ENCODE measurements around the gene PAK4. TPM values are rescaled to one million over a fixed set of nuclear protein-coding genes. Genes with fewer than 3 reads are reported as not detected.
A peak's percentile ranks its signal among the peaks of the same experiment; 100 is the strongest.

Gene PAK4
- total RNA-seq, 5 donors from 2014 or later (not counting 1 experiment from before 2014, with no cell fraction given): 8.6 to 16.8 (median 12.9) TPM

- DNase-seq (no peak), ATAC-seq (replicated peaks in 1 of 4) (no peak)
- CTCF ChIA-PET: interaction anchor here in 1 of 2 donors (0.8 kb wide), 1 partner anchor 29 kb away, joined by 3 read pairs; no protein-coding TSS in a partner anchor
- Histone ChIP-seq H3K36me3 (ENCODE audit: control insufficient read depth in 2 of 2, extremely low read depth in 1 of 2, insufficient read depth in 1 of 2, low read length in 1 of 2) (peaks cover 8 to 43% of the 10 kb centered on the region in 2 donors), H3K27ac (ENCODE audit: low read length) (no peak overlapping the region), H3K4me3 (ENCODE audit: control insufficient read depth in 1 of 2, extremely low read depth in 1 of 2, low read length in 1 of 2) (no peak overlapping the region), H3K4me1 (ENCODE audit: control insufficient read depth in 1 of 2, extremely low read depth in 1 of 2, insufficient read depth in 2 of 2, low read length in 2 of 2) (no peaks in the 10 kb centered on the region), H3K9me3 (no peaks in the 10 kb centered on the region), H3K27me3 (replicated peaks in 1 of 2; ENCODE audit: control insufficient read depth in 2 of 2, extremely low read depth in 1 of 2, insufficient read depth in 2 of 2, low read length in 1 of 2) (no peaks in the 10 kb centered on the region)
- H3K36me3 Mint-ChIP-seq: peaks cover 9% of the 10 kb centered on the region
- H3K9me3 Mint-ChIP-seq: no peaks in the 10 kb centered on the region
- no peaks in the 10 kb centered on the region for H3K27me3 Mint-ChIP-seq
- no peak overlapping the region for H3K27ac Mint-ChIP-seq
- H3K4me3 Mint-ChIP-seq: no peak overlapping the region
- POLR2A ChIA-PET: no interaction called here
- H3K4me1 Mint-ChIP-seq: no peaks in the 10 kb centered on the region
- 97% methylated on average over 23 of the region's 43 CpGs for WGBS (ENCODE audit: insufficient coverage)
These were observed 49.3 kb downstream of the PAK4 start for GRCh38 chr19:39174558-39175544.

GRCh38 chr19:39175564-39175963, 50.0 kb downstream of the PAK4 start:
- Mint-ChIP-seq H3K27ac (peak overlapping the region in 1 of 2 donors; percentile 45), H3K36me3 (peaks cover 9% of the 10 kb centered on the region), H3K9me3 (no peaks in the 10 kb centered on the region), H3K27me3 (no peaks in the 10 kb centered on the region), H3K4me1 (no peaks in the 10 kb centered on the region), H3K4me3 (no peak overlapping the region)
- Histone ChIP-seq H3K27ac (ENCODE audit: low read length) (no peak overlapping the region), H3K4me1 (ENCODE audit: control insufficient read depth in 1 of 2, extremely low read depth in 1 of 2, insufficient read depth in 2 of 2, low read length in 2 of 2) (no peaks in the 10 kb centered on the region), H3K9me3 (no peaks in the 10 kb centered on the region), H3K36me3 (ENCODE audit: control insufficient read depth in 2 of 2, extremely low read depth in 1 of 2, insufficient read depth in 1 of 2, low read length in 1 of 2) (peaks cover 8 to 38% of the 10 kb centered on the region in 2 donors), H3K27me3 (replicated peaks in 1 of 2; ENCODE audit: control insufficient read depth in 2 of 2, extremely low read depth in 1 of 2, insufficient read depth in 2 of 2, low read length in 1 of 2) (no peaks in the 10 kb centered on the region), H3K4me3 (ENCODE audit: control insufficient read depth in 1 of 2, extremely low read depth in 1 of 2, low read length in 1 of 2) (no peak overlapping the region)
- ChIA-PET POLR2A (no interaction called here), CTCF (no interaction called here)
- DNase-seq: no peak
- WGBS (ENCODE audit: insufficient coverage): 94% methylated on average over 5 of the region's 7 CpGs
- no peak for ATAC-seq (replicated peaks in 1 of 4)

- ATAC-seq (replicated peaks in 1 of 4) (no peak), DNase-seq (no peak)
- H3K27me3 Mint-ChIP-seq: no peaks in the 10 kb centered on the region
- no peak overlapping the region for H3K4me3 Mint-ChIP-seq
- no peaks in the 10 kb centered on the region for H3K9me3 Mint-ChIP-seq
- H3K36me3 ChIP-seq (ENCODE audit: control insufficient read depth in 2 of 2, extremely low read depth in 1 of 2, insufficient read depth in 1 of 2, low read length in 1 of 2): peaks cover 8 to 32% of the 10 kb centered on the region in 2 donors
- H3K4me3 ChIP-seq (ENCODE audit: control insufficient read depth in 1 of 2, extremely low read depth in 1 of 2, low read length in 1 of 2): no peak overlapping the region
- H3K4me1 Mint-ChIP-seq: no peaks in the 10 kb centered on the region
- H3K27ac ChIP-seq (ENCODE audit: low read length): no peak overlapping the region
- no peaks in the 10 kb centered on the region for H3K4me1 ChIP-seq (ENCODE audit: control insufficient read depth in 1 of 2, extremely low read depth in 1 of 2, insufficient read depth in 2 of 2, low read length in 2 of 2)
- ChIA-PET POLR2A (no interaction called here), CTCF (no interaction called here)
- no peaks in the 10 kb centered on the region for H3K9me3 ChIP-seq
- no peak overlapping the region for H3K27ac Mint-ChIP-seq
- 98% methylated on average over 6 of the region's 10 CpGs for WGBS (ENCODE audit: insufficient coverage)
- H3K27me3 ChIP-seq (replicated peaks in 1 of 2; ENCODE audit: control insufficient read depth in 2 of 2, extremely low read depth in 1 of 2, insufficient read depth in 2 of 2, low read length in 1 of 2): no peaks in the 10 kb centered on the region
- H3K36me3 Mint-ChIP-seq: peaks cover 9% of the 10 kb centered on the region
These were observed 51.6 kb downstream of the PAK4 start for GRCh38 chr19:39177110-39177699.

- Histone ChIP-seq H3K36me3 (ENCODE audit: control insufficient read depth in 2 of 2, extremely low read depth in 1 of 2, insufficient read depth in 1 of 2, low read length in 1 of 2) (peaks cover 8 to 27% of the 10 kb centered on the region in 2 donors), H3K27me3 (replicated peaks in 1 of 2; ENCODE audit: control insufficient read depth in 2 of 2, extremely low read depth in 1 of 2, insufficient read depth in 2 of 2, low read length in 1 of 2) (no peaks in the 10 kb centered on the region), H3K9me3 (no peaks in the 10 kb centered on the region), H3K27ac (ENCODE audit: low read length) (no peak overlapping the region), H3K4me3 (ENCODE audit: control insufficient read depth in 1 of 2, extremely low read depth in 1 of 2, low read length in 1 of 2) (no peak overlapping the region), H3K4me1 (ENCODE audit: control insufficient read depth in 1 of 2, extremely low read depth in 1 of 2, insufficient read depth in 2 of 2, low read length in 2 of 2) (no peaks in the 10 kb centered on the region)
- WGBS (ENCODE audit: insufficient coverage): 90% methylated on average over 2 of the region's 11 CpGs
- H3K36me3 Mint-ChIP-seq: peaks cover 9% of the 10 kb centered on the region
- CTCF ChIA-PET: no interaction called here
- H3K27me3 Mint-ChIP-seq: no peaks in the 10 kb centered on the region
- no peak for ATAC-seq (replicated peaks in 1 of 4)
- no peaks in the 10 kb centered on the region for H3K9me3 Mint-ChIP-seq
- POLR2A ChIA-PET: no interaction called here
- H3K4me1 Mint-ChIP-seq: no peaks in the 10 kb centered on the region
- no peak overlapping the region for H3K27ac Mint-ChIP-seq
- no peak for DNase-seq
- H3K4me3 Mint-ChIP-seq: no peak overlapping the region
These were observed 52.1 kb downstream of the PAK4 start for GRCh38 chr19:39177736-39178135.

GRCh38 chr19:39178296-39179006, 52.9 kb downstream of the PAK4 start:
- no peak overlapping the region for H3K4me3 Mint-ChIP-seq
- DNase-seq (no peak), ATAC-seq (replicated peaks in 1 of 4) (no peak)
- no peaks in the 10 kb centered on the region for H3K27me3 Mint-ChIP-seq
- Histone ChIP-seq H3K27ac (ENCODE audit: low read length) (no peak overlapping the region), H3K4me3 (ENCODE audit: control insufficient read depth in 1 of 2, extremely low read depth in 1 of 2, low read length in 1 of 2) (no peak overlapping the region), H3K9me3 (no peaks in the 10 kb centered on the region), H3K4me1 (ENCODE audit: control insufficient read depth in 1 of 2, extremely low read depth in 1 of 2, insufficient read depth in 2 of 2, low read length in 2 of 2) (no peaks in the 10 kb centered on the region), H3K27me3 (replicated peaks in 1 of 2; ENCODE audit: control insufficient read depth in 2 of 2, extremely low read depth in 1 of 2, insufficient read depth in 2 of 2, low read length in 1 of 2) (no peaks in the 10 kb centered on the region), H3K36me3 (ENCODE audit: control insufficient read depth in 2 of 2, extremely low read depth in 1 of 2, insufficient read depth in 1 of 2, low read length in 1 of 2) (peaks cover 8 to 27% of the 10 kb centered on the region in 2 donors)
- CTCF ChIA-PET: no interaction called here
- H3K36me3 Mint-ChIP-seq: peaks cover 9% of the 10 kb centered on the region
- H3K4me1 Mint-ChIP-seq: no peaks in the 10 kb centered on the region
- 96% methylated on average over 19 of the region's 30 CpGs for WGBS (ENCODE audit: insufficient coverage)
- H3K27ac Mint-ChIP-seq: no peak overlapping the region
- POLR2A ChIA-PET: no interaction called here
- H3K9me3 Mint-ChIP-seq: no peaks in the 10 kb centered on the region

GRCh38 chr19:39179754-39180153, 54.2 kb downstream of the PAK4 start:
- Histone ChIP-seq H3K9me3 (no peaks in the 10 kb centered on the region), H3K27me3 (replicated peaks in 1 of 2; ENCODE audit: control insufficient read depth in 2 of 2, extremely low read depth in 1 of 2, insufficient read depth in 2 of 2, low read length in 1 of 2) (no peaks in the 10 kb centered on the region), H3K4me1 (ENCODE audit: control insufficient read depth in 1 of 2, extremely low read depth in 1 of 2, insufficient read depth in 2 of 2, low read length in 2 of 2) (no peaks in the 10 kb centered on the region), H3K4me3 (ENCODE audit: control insufficient read depth in 1 of 2, extremely low read depth in 1 of 2, low read length in 1 of 2) (no peak overlapping the region), H3K36me3 (ENCODE audit: control insufficient read depth in 2 of 2, extremely low read depth in 1 of 2, insufficient read depth in 1 of 2, low read length in 1 of 2) (peaks cover 8 to 21% of the 10 kb centered on the region in 2 donors), H3K27ac (ENCODE audit: low read length) (no peak overlapping the region)
- no peak overlapping the region for H3K27ac Mint-ChIP-seq
- H3K27me3 Mint-ChIP-seq: no peaks in the 10 kb centered on the region
- POLR2A ChIA-PET: no interaction called here
- no peak overlapping the region for H3K4me3 Mint-ChIP-seq
- H3K4me1 Mint-ChIP-seq: no peaks in the 10 kb centered on the region
- no peaks in the 10 kb centered on the region for H3K9me3 Mint-ChIP-seq
- peaks cover 9% of the 10 kb centered on the region for H3K36me3 Mint-ChIP-seq
- WGBS (ENCODE audit: insufficient coverage): 98% methylated on average over 5 of the region's 10 CpGs
- DNase-seq (no peak), ATAC-seq (replicated peaks in 1 of 4) (no peak)
- CTCF ChIA-PET: no interaction called here
